Lung (tissue), 12 donors: ENCODE results near the gene ITPK1. TPM values are rescaled to one million over a fixed set of nuclear protein-coding genes. Genes with fewer than 3 reads are reported as not detected.

ENCODE experiments used
- ATAC-seq: fragments of 200-7000 bp; cut with Tn5 transposase; one replicate; pipeline ENCODE4 v1.9.1; 2020; ENCODE audit warnings: moderate number of reproducible peaks; ENCODE audit not compliant: insufficient read depth, low FRiP score
- DNase-seq, 3 donors: peaks; one replicate each; pipeline ENCODE4 v3.0.0-alpha.2; 2013 to 2017
- H3K27ac ChIP-seq, 2 donors: one replicate each; pipeline ENCODE4 v1.5.1; 2013; ENCODE audit warnings: mild to moderate bottlenecking in 2 of 2, moderate library complexity in 2 of 2, control low read depth in 1 of 2, inconsistent platforms in 1 of 2, low read depth in 1 of 2, low read length in 1 of 2
- H3K27me3 ChIP-seq, 3 donors: one replicate each; pipeline ENCODE4 v1.5.1; 2013; ENCODE audit warnings: low read length in 2 of 3; ENCODE audit not compliant: control insufficient read depth in 3 of 3, insufficient read depth in 3 of 3
- H3K36me3 ChIP-seq, 4 donors: one replicate each; pipeline ENCODE4 v1.5.1; 2013; ENCODE audit warnings: low read length in 4 of 4, mild to moderate bottlenecking in 1 of 4, moderate library complexity in 1 of 4; ENCODE audit not compliant: control insufficient read depth in 4 of 4, insufficient read depth in 4 of 4
- H3K4me1 ChIP-seq, 5 donors: one replicate each; pipeline ENCODE4 v1.5.1; 2013; ENCODE audit warnings: low read length in 5 of 5, mild to moderate bottlenecking in 2 of 5, moderate library complexity in 1 of 5; ENCODE audit not compliant: control insufficient read depth in 5 of 5, insufficient read depth in 5 of 5
- H3K4me3 ChIP-seq: one replicate; pipeline ENCODE4 v1.5.1; 2013; ENCODE audit warnings: mild to moderate bottlenecking, control low read depth, moderate library complexity
- H3K9ac ChIP-seq, 2 donors: one replicate each; pipeline ENCODE4 v1.5.1; 2013; ENCODE audit warnings: low read length in 2 of 2, control low read depth in 1 of 2; ENCODE audit not compliant: insufficient read depth in 1 of 2
- H3K9me3 ChIP-seq, 4 donors: one replicate each; pipeline ENCODE4 v1.5.1; 2013; ENCODE audit warnings: low read length in 3 of 4, mild to moderate bottlenecking in 1 of 4, moderate library complexity in 1 of 4; ENCODE audit not compliant: control insufficient read depth in 4 of 4, insufficient read depth in 3 of 4
- CTCF ChIP-seq: IDR thresholded peaks from 2 replicates; pipeline ENCODE4 v1.5.1; 2012; ENCODE audit warnings: mild to moderate bottlenecking; ENCODE audit errors: control extremely low read depth, extremely low read depth
- WGBS, 2 donors: extraction: QIAGEN DNeasy Blood & Tissue Kit; methylation state at CpG; one replicate each; pipeline ENCODE4 v1.1.7; 2013; 5-methylcytosine and 5-hydroxymethylcytosine counted together
- polyA plus RNA-seq, 2 donors: library from polyadenylated mRNA; stranded (reverse); fragments of 200-250 nt; gene quantifications; one replicate each; pipeline ENCODE4 v1.2.1, GENCODE V29; 2013
- total RNA-seq, 2 donors: library from RNA; depleted of rRNA in 1 of 2; stranded (reverse); fragments of >200 nt in 1 of 2; gene quantifications; one replicate each; pipeline ENCODE4 v1.2.1, GENCODE V29; 2014 to 2021
- donor health status: control.
- donor health status: control.
- donor health status: Bipolar disorder and iron deficiency.
- donor health status: healthy.
- donor health status: DM: yes; HTN: yes; CAD: no.

ITPK1 gene
- total and polyA plus RNA-seq, 4 donors = 17.5 to 99.4 (median 45.3) TPM

DNA sequence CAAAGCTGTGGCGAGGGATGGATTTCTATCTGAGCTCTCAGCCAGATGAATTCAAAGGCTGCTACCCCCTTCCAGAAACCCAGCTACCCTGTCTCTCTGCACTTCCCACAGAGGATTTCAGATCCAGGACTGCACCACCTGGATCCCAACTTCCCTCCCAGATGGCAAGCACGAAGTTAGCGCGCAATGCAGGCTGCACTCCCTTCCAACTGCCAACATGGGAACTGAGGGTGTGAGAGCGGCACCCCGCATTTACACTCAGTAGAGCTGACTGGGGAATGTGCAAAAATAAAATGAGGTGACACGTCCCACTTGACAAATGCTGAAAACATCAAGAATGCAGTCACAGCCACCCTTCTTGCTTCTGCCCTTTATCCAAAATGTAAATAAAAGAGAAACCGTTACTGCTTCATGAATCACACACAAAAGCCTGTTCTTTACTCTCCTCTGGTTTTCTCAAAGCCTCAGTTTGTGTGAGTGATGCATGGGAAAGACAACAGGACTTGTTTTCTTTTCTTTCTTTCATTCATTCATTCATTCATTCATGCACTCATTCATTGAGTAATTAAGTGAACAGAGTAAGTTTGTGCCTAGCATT is 85.7 kb downstream of the ITPK1 start:
- WGBS, 2 donors = 94% methylated on average over 8 of the region's 8 CpGs
- no peak for TF ChIP-seq CTCF

GRCh38 chr14:93029417-93029816 is 86.3 kb downstream of the ITPK1 start:
- H3K4me1 ChIP-seq = peaks cover 0 to 20% (median 3%) of the 10 kb centered on the region in 5 donors
- no peak for ATAC-seq
- TF ChIP-seq CTCF = no peak
- H3K9me3 ChIP-seq = no peaks in the 10 kb centered on the region
- peaks cover 0 to 9% (median 0%) of the 10 kb centered on the region in 4 donors for H3K36me3 ChIP-seq
- 95 to 96% methylated on average over 5 of the region's 5 CpGs for WGBS, 2 donors
- no peak overlapping the region for H3K4me3 ChIP-seq
- H3K9ac ChIP-seq = no peak overlapping the region
- H3K27ac ChIP-seq = no peak overlapping the region
- H3K27me3 ChIP-seq = no peaks in the 10 kb centered on the region
- no peak for DNase-seq

More for the DNA sequence above, 85.7 kb downstream of the ITPK1 start:
- no peak overlapping the region for H3K27ac ChIP-seq
- H3K4me1 ChIP-seq = peaks cover 0 to 20% (median 3%) of the 10 kb centered on the region in 5 donors
- no peaks in the 10 kb centered on the region for H3K27me3 ChIP-seq
- H3K36me3 ChIP-seq = peaks cover 0 to 3% (median 0%) of the 10 kb centered on the region in 4 donors
- ATAC-seq = no peak
- DNase-seq = no peak
- H3K4me3 ChIP-seq = no peak overlapping the region
- H3K9me3 ChIP-seq = no peaks in the 10 kb centered on the region
- H3K9ac ChIP-seq = no peak overlapping the region

DNA sequence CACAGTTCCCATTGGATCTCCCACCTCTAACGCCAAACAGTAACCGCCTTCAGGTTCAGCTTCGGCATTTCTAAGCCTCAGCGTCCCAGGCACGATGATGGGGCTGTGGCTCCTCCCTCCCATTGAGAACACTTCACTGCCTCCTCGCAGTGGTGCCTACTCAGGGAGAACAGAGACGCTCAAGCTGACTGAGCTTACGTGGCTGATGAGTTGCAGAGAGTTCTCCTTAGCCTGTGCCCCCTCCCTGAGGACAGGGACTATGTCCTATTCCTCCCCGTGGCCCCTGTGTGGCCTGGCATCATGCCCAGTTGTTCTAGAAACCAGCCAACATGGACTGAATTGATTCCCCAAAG is 87.0 kb downstream of the ITPK1 start:
- H3K4me3 ChIP-seq = no peak overlapping the region
- H3K27me3 ChIP-seq = no peaks in the 10 kb centered on the region
- no peak overlapping the region for H3K9ac ChIP-seq
- H3K9me3 ChIP-seq = no peaks in the 10 kb centered on the region
- peaks cover 0 to 9% (median 0%) of the 10 kb centered on the region in 4 donors for H3K36me3 ChIP-seq
- DNase-seq (no peak), ATAC-seq (no peak)
- 87 to 88% methylated on average over 9 of the region's 9 CpGs for WGBS, 2 donors
- H3K4me1 ChIP-seq = peaks cover 0 to 20% (median 3%) of the 10 kb centered on the region in 5 donors
- TF ChIP-seq CTCF = no peak
- no peak overlapping the region for H3K27ac ChIP-seq
